Neural cell (in vitro differentiated cells): ENCODE results near the gene PMM2.

Experiments
- CTCF ChIP-seq: fragments of 450-650 bp; IDR thresholded peaks from 2 replicates; pipeline ENCODE4 v1.5.1; 2014; ENCODE audit warnings: antibody characterized with exemption, mild to moderate bottlenecking, moderate library complexity; ENCODE audit not compliant: poor library complexity, severe bottlenecking
- EZH2 ChIP-seq: fragments of 200-600, 300-800 bp; shearing (Covaris generic), sonication (generic); IDR thresholded peaks from 2 replicates; pipeline ENCODE4 v1.6.1; 2014; ENCODE audit warnings: antibody characterized with exemption, low read length, borderline replicate concordance, mild to moderate bottlenecking; ENCODE audit not compliant: insufficient read depth, poor library complexity, severe bottlenecking
- MXI1 ChIP-seq: fragments of 450-650 bp; conservative IDR thresholded peaks from 2 replicates; pipeline ENCODE4 v1.6.1; 2014; ENCODE audit warnings: antibody characterized with exemption, mild to moderate bottlenecking; ENCODE audit not compliant: poor library complexity, severe bottlenecking
- POLR2AphosphoS5 ChIP-seq: IDR thresholded peaks from 2 replicates; pipeline ENCODE4 v1.6.1; 2012
- RAD21 ChIP-seq: fragments of 450-650 bp; conservative IDR thresholded peaks from 2 replicates; pipeline ENCODE4 v1.6.1; 2014; ENCODE audit warnings: antibody characterized with exemption, mild to moderate bottlenecking, moderate library complexity
- REST ChIP-seq: IDR thresholded peaks from 2 replicates; pipeline ENCODE4 v1.6.1; 2012; ENCODE audit warnings: borderline replicate concordance
- SMC3 ChIP-seq: fragments of 450-650 bp; conservative IDR thresholded peaks from 2 replicates; pipeline ENCODE4 v1.6.1; 2014; ENCODE audit warnings: antibody characterized with exemption, mild to moderate bottlenecking, moderate library complexity; ENCODE audit not compliant: poor library complexity
- TAF1 ChIP-seq: IDR thresholded peaks from 2 replicates; pipeline ENCODE4 v1.6.1; 2012; ENCODE audit warnings: low read depth

- no peak for TF ChIP-seq CTCF
- TF ChIP-seq SMC3, result no peak
- TF ChIP-seq EZH2, result no peak
- no peak for TF ChIP-seq RAD21
- no peak for TF ChIP-seq POLR2AphosphoS5
- no peak for TF ChIP-seq REST
- no peak for TF ChIP-seq MXI1
- TF ChIP-seq TAF1, result no peak
Observed at GRCh38 chr16:8763899-8764298, 33.7 kb upstream of the PMM2 start.
